Measurements from ENCODE around the gene DLEC1.

DNA sequence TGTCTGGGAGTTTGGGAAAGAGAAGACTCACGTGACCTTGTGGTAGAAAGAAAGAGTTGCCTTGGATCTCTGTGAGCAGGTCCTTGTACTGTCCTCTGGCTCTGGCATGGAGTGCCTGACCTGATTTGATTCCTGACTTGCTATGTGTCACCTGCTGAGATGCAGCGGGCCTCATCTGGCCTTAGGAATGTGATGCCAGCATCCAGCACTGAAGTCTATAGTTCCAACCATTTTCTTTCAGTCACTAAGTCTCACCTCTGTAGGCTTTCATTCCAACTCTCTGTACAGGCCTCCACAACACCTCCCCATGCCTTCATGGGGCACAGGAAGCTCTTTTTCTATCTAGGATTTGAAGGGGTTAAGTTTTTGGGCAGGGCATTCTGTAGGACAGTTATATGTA lies 114.2 kb downstream of the DLEC1 start:
- TF ChIP-seq, protein P1, sequence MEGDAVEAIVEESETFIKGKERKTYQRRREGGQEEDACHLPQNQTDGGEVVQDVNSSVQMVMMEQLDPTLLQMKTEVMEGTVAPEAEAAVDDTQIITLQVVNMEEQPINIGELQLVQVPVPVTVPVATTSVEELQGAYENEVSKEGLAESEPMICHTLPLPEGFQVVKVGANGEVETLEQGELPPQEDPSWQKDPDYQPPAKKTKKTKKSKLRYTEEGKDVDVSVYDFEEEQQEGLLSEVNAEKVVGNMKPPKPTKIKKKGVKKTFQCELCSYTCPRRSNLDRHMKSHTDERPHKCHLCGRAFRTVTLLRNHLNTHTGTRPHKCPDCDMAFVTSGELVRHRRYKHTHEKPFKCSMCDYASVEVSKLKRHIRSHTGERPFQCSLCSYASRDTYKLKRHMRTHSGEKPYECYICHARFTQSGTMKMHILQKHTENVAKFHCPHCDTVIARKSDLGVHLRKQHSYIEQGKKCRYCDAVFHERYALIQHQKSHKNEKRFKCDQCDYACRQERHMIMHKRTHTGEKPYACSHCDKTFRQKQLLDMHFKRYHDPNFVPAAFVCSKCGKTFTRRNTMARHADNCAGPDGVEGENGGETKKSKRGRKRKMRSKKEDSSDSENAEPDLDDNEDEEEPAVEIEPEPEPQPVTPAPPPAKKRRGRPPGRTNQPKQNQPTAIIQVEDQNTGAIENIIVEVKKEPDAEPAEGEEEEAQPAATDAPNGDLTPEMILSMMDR (IDR thresholded peaks at IDR 0.05; ENCODE audit: low read depth, low read length): no peak
- TF ChIP-seq EZH2phosphoT487 (IDR thresholded peaks at IDR 0.05; ENCODE audit: low read depth): no peak
